NCI-H1092 (cell line): ENCODE data around the gene MYLK.
A peak's percentile ranks its signal among the peaks of the same experiment; 100 is the strongest.

ENCODE experiments used
- DNase-seq: peaks from one replicate; lab custom pipeline; 2025; lab: John Stamatoyannopoulos, UW

The MYLK gene

GRCh38 chr3:123700791-123701722 lies 183.1 kb downstream of the MYLK start:
- DNase-seq, result peak; percentile 24

GRCh38 chr3:123698813-123699212 lies 185.3 kb downstream of the MYLK start:
- no peak for DNase-seq

- no peak for DNase-seq
Observed at GRCh38 chr3:123696808-123697207, 187.3 kb downstream of the MYLK start.

GRCh38 chr3:123695731-123696640 lies 188.1 kb downstream of the MYLK start:
- DNase-seq, result no peak

GRCh38 chr3:123695152-123695551 lies 189.0 kb downstream of the MYLK start:
- no peak for DNase-seq

GRCh38 chr3:123694366-123695087 lies 189.6 kb downstream of the MYLK start:
- DNase-seq, result no peak

GRCh38 chr3:123693584-123694190 lies 190.4 kb downstream of the MYLK start:
- DNase-seq, result no peak

- no peak for DNase-seq
Observed at GRCh38 chr3:123692671-123693070, 191.5 kb downstream of the MYLK start.

GRCh38 chr3:123692041-123692440 lies 192.1 kb downstream of the MYLK start:
- no peak for DNase-seq

- DNase-seq, result no peak
Observed at GRCh38 chr3:123689831-123690230, 194.3 kb downstream of the MYLK start.

GRCh38 chr3:123688241-123688747 lies 195.8 kb downstream of the MYLK start:
- DNase-seq, result no peak

GRCh38 chr3:123687286-123687685 lies 196.8 kb downstream of the MYLK start:
- DNase-seq, result no peak

- no peak for DNase-seq
Observed at GRCh38 chr3:123686251-123686650, 197.9 kb downstream of the MYLK start.

- DNase-seq, result no peak
Observed at GRCh38 chr3:123685780-123686179, 198.4 kb downstream of the MYLK start.

GRCh38 chr3:123684636-123685035 lies 199.5 kb downstream of the MYLK start:
- DNase-seq, result no peak

GRCh38 chr3:123684209-123684608 lies 199.9 kb downstream of the MYLK start:
- no peak for DNase-seq

GRCh38 chr3:123683505-123684154 lies 200.5 kb downstream of the MYLK start:
- DNase-seq, result no peak

- no peak for DNase-seq
Observed at GRCh38 chr3:123682781-123683504, 201.2 kb downstream of the MYLK start.

- no peak for DNase-seq
Observed at GRCh38 chr3:123682302-123682701, 201.8 kb downstream of the MYLK start.

- DNase-seq, result peak; percentile 62
Observed at GRCh38 chr3:123679712-123680386, 204.3 kb downstream of the MYLK start.
